HG02623 (cell line): Measurements from ENCODE around the gene ERGIC2.
"Not testable (repeated sequence)": the region's sequence is repeated elsewhere in the genome, so short reads cannot be mapped to it uniquely, and the experiment has no call there.

Experiments
- ATAC-seq: cut with Tn5 transposase; IDR thresholded peaks from one replicate; pipeline ENCODE4 v1.9.1; 2021; ENCODE audit warnings: moderate library complexity; ENCODE audit not compliant: unreplicated experiment

The ERGIC2 gene, protein sequence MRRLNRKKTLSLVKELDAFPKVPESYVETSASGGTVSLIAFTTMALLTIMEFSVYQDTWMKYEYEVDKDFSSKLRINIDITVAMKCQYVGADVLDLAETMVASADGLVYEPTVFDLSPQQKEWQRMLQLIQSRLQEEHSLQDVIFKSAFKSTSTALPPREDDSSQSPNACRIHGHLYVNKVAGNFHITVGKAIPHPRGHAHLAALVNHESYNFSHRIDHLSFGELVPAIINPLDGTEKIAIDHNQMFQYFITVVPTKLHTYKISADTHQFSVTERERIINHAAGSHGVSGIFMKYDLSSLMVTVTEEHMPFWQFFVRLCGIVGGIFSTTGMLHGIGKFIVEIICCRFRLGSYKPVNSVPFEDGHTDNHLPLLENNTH

GRCh38 chr12:29380536-29381523, at the start of gene ERGIC2:
Gene ERGIC2, minus strand, starts transcription at chr12:29381172. Its CDS starts 9,539 bp downstream, at chr12:29371633.
- peak; percentile 93 for ATAC-seq

DNA sequence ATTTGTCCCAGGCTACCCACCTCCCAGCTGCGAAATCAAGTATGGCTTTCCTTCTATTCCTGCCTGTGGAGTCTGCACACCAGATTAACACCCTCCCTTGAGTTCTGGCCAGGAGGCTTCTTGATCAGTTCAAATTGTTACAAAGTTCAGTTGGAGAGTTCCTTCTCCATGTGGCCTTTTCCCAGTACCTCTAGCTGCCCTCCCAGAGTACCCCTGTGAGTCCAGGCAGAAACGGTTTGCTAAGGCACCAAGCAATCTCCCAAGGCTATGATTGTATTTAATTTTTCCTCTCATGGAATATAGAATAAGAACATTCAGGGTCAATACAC, 49.7 kb upstream of the ERGIC2 start:
- no peak for ATAC-seq

GRCh38 chr12:29429999-29430715, 49.2 kb upstream of the ERGIC2 start:
- no peak for ATAC-seq

DNA sequence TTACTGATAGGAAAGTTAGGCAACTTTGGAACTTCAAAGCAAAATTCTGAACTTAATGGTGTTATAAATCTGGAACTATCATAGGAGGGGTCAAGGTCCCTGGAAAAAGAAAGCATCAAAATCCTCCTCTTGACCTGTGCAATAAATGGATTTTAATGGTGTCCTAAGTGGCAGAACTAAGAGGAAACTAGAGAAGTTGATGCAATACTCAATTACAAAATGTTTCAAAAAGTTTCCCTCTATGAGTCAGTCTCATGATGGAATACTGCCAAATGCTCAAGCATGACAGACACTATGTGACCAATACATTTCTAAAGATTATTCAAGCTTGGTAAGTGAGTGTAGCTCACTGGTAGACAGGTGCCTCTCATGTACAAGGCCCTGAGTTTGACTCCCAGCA, 47.7 kb upstream of the ERGIC2 start:
- peak; percentile 42 for ATAC-seq

DNA sequence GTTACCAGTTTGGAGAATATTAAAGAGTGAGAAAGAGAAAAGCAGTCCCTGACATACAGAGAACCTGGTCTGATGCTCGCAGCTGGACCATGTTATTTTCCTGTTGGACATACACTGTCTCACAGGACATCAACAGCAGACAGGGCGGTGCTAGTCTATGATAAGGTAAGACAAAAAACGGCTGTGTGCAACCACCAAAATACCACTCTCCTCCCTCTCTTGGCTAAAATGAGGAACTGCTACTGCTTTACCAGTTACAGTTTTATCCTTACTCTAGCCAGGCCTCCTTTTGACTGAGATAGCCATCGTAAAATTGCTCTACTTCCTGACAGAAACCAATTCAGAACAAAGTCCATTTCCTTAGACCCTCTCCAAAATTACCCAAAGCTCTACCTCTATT, 47.0 kb upstream of the ERGIC2 start:
- peak; percentile 98 for ATAC-seq

- no peak for ATAC-seq
Measured at GRCh38 chr12:29426498-29426897, 45.5 kb upstream of the ERGIC2 start.

GRCh38 chr12:29425722-29426121, 44.8 kb upstream of the ERGIC2 start:
- ATAC-seq = no peak

DNA sequence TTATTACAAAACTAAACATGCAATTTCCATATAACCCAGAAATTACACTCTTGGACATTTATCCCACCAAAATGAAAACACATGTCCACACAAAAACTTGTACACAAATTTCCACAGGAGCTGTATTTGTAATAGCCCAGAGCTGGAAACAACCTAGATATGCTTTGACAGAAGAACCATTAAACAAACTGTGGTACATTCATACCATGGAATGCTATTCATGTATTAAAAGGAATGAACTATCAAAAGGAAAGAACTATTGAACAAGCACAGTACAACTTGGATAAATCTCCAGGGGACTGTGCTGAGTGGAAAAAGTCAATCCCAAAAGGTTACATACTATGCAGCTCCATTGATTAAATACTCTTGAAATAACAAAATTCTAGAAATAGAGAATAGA, 35.8 kb upstream of the ERGIC2 start:
- ATAC-seq = no peak

DNA sequence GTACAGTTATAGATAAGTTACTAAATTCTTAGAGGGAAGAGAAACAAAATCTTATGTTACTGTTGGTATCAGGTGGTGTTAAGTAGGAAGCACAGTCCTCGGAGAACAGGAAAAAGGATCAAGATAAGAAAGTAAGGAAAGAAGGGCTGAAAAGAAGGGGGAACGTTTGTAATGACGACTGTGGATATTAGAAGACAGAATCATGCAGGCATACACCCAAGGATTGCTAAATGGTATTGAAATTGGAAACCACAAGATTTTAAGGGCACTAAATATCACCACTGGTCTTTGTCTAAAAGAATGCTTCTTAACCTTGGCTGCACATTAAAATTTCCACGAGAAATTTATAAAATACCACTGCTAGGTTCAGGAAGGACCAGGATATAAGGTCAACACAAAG, 34.1 kb upstream of the ERGIC2 start:
- no peak for ATAC-seq

DNA sequence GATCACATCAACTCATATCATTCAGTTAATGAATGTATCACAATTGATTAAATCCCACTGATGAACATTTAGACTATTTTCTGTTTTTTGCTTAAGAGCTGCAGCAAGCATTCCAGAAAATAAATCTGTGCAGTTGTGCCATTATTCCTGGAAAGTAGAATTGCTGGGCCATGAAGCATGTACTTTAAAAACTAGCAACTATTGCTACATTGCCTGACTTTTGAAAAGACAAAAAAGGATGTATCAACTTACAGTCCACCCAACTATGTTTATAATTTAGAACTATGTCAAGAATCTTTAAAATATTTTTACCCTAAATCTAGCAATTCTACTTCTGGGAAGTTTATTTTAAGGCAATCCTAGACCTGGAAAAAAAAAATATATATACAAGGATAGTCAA, 33.4 kb upstream of the ERGIC2 start:
- no peak for ATAC-seq

- ATAC-seq = no peak
Measured at GRCh38 chr12:29405561-29405960, 24.6 kb upstream of the ERGIC2 start.

GRCh38 chr12:29403991-29404390, 23.0 kb upstream of the ERGIC2 start:
- ATAC-seq = no peak

DNA sequence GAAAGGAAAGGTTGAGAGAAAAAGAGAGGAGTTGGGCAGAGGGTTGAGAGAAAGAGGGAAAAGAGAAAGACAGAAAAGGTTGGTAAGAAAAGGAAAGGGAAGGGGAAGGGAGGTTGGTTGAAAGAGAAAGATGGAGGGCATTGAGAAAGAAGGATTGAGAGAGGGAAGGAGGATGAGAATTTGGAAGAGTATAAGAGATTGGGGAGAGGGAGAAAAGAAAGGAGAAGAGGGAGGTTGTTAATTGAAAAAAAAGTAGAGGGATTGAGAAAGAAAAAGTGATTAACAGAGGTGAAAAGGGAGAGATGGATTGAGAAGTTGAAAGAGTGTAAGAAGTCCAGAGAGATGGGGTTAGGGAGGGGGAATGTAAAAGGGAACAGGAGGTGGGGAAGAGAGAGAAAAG, 21.5 kb upstream of the ERGIC2 start:
- ATAC-seq = no peak

GRCh38 chr12:29398495-29398894, 17.5 kb upstream of the ERGIC2 start:
- ATAC-seq = peak; percentile 74

GRCh38 chr12:29396774-29397173, 15.8 kb upstream of the ERGIC2 start:
- no peak for ATAC-seq

DNA sequence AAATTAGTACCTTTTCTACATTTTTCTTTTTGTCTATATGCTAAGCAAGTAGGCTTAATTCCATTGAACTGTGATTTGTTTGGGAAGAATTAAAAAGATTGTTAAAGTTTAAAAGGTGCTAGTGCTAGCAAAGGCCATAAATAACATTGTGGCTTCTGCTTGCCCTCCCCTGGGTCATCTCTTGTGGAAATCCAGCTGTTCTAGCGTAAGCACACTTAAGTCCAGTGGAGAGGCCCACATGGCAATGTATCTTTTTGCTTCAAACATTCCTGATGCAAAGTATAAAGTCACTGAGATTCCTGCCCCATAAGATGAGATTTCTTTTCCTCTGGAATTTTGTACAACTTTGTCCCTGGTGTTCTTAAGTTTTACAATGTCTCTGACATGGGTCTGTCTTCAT, 14.4 kb upstream of the ERGIC2 start:
- ATAC-seq = no peak

DNA sequence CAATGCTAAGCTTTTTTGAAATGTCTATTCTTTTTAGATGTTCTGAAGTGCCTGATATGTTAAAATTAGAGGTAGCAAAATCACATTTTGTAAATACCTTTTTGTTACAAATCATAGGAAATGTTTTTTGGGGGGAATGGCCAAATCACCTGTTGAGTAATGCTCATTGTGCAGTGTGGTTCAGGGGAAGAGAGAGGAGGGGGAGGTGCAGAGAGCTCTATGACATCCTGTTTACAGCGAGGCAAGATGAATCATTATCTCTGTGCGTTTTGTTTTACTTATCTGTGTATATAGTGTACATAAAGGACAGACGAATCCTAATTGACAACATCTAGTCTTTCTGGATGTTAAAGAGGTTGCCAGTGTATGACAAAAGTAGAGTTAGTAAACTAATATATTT, 9.4 kb upstream of the ERGIC2 start:
- ATAC-seq = not testable (repeated sequence)

DNA sequence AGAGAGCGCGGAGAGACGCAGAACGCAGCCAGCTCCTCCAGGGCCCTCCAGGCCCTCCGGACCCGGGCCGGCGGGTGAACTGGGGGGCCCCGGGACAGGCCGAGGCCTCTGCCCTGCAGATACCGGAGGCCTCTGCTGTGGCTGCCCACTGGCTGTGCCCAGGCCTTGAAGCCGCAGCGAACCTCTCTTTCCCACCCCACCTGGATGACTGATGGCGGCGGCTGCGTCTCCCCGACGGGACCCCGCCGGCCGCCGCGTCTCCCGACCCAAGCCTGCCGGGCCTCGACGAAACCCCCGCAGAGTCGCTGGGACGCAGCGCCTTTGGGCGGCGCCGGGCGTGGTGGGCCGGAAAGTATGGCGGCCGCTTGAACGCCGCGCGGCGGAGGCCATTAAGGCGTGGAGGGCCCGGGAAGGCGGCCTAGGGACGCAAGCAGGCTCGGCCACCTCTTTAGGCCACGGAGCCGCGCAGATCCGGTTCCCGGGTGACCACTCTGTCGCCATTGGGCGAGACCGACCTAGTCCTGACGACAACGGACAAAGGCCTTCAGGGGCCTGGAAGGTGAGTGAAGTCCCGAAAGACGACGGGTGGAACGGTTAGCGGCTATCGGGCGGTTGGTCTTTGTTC, 8.4 kb upstream of the ERGIC2 start:
- no peak for ATAC-seq

- not testable (repeated sequence) for ATAC-seq
Measured at GRCh38 chr12:29386084-29386680, 5.2 kb upstream of the ERGIC2 start.

- ATAC-seq = not testable (repeated sequence)
Measured at GRCh38 chr12:29385194-29385593, 4.2 kb upstream of the ERGIC2 start.
